ENCODE results near the gene FUZ.

GRCh38 chr19:49858088-49858985 is 45.2 kb upstream of the FUZ start:
- no peak for TF ChIP-seq CTCF (conservative IDR thresholded peaks at IDR 0.05)
- no peak for TF ChIP-seq ZFX (IDR thresholded peaks at IDR 0.05)

Measured in C4-2B (cell line).